H1 (cell line): ENCODE data around the gene SPATS2.
"Not testable (repeated sequence)": the region's sequence is repeated elsewhere in the genome, so short reads cannot be mapped to it uniquely, and the experiment has no call there.

Experiments used
- POU5F1 ChIP-seq: IDR thresholded peaks from 2 replicates; pipeline ENCODE4 v1.6.1; 2011; ENCODE audit warnings: low read depth, mild to moderate bottlenecking, low read length, moderate library complexity
- YY1 ChIP-seq: IDR thresholded peaks from 2 replicates; pipeline ENCODE4 v1.6.1; 2011; ENCODE audit warnings: low read depth, mild to moderate bottlenecking, low read length

DNA sequence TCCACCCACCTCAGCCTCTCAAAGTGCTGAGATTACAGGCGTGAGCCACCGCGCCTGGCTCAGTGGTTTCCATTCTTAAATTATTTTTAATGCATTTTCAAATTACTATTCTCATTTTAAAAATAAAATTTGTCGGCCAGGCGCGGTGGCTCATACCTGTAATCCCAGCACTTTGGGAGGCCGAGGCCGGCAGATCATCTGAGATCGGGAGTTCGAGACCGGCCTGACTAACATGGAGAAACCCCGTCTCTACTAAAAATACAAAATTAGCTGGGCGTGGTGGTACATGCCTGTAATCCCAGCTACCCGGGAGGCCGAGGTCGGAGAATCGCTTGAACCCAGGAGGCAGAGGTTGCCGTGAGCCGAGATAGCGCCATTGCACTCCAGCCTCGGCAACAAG, 33.5 kb upstream of the SPATS2 start:
- TF ChIP-seq POU5F1, YY1: not testable (repeated sequence)
